ENCODE results near the gene BEGAIN. TPM values are rescaled to one million over a fixed set of nuclear protein-coding genes. Genes with fewer than 3 reads are reported as not detected.

Gene BEGAIN
- total RNA-seq, 8 experiments from 2014 or later: 2.6 to 16.0 (median 3.8) TPM

DNA sequence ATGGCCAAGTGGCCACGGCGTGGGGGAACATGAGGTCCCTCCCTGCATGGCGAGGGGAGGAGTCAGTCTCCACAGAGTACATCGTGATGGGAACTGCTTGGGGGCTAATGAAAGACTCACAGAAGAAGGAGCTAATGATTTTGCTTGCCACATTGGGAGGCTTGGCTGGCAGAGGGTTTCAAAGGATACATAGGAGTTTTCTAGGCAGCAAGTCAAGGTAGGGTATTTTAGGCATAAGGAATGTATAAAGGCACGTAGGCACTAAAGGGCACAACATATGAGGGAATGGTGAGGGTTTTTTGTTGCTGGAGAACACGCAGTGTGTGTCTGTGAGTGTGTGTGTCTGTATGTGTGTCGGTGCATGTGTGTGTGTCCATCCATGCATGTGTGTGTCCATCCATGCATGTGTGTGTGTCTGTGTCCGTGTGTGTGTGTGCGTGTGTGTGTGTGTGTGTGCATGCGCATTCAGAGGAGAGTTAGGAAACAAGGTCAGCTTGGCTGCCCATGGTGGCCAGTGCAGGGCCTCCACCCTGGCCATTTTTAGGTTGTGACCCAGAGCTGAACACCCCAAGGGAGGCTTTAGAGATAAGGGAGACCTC lies 84.5 kb downstream of the BEGAIN start:
- in situ Hi-C loops (cut with MboI; ENCODE audit: low pct_unique_long_range_greater_than_20kb in 2 of 9, low sequenced_read_pairs in 9 of 9, unreplicated experiment in 9 of 9): no loop called here
- Histone ChIP-seq H3K27ac (no peak overlapping the region), H3K4me3 (no peak overlapping the region), H3K4me1 (replicated peaks in 1 of 2) (peaks cover 0 to 4% of the 10 kb centered on the region in 2 donors)
- 65 to 100% (median 83%) methylated on average over 1 to 5 of the region's 10 CpGs; no CpG with 5 or more reads in 3 of the 10 experiments for WGBS, 10 experiments
- ATAC-seq (replicated peaks in 6 of 8): no peak

DNA sequence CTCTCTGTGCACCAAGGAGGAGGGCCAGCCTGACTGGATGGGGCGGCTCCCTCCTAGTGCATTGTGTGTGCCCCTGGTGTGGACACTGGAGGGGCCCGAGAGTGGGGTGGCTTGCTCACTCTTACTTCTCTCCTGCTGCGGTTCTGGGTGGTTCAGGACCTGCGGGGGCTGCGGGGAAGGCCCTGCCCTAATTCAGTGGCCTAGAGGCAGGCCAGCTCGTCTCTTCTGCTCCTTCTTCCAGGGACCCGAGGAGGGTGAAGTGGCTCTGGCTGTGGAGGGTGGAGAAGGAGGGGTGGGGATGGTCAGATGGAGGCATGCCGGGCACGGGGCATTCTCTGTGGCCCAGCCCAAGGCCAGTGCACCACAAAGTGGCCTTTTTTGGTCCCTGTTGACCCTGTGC lies 87.1 kb downstream of the BEGAIN start:
- no peak overlapping the region for H3K4me3 ChIP-seq
- no peak overlapping the region for H3K27ac ChIP-seq
- WGBS, 10 experiments: 40 to 90% (median 75%) methylated on average over 2 to 4 of the region's 9 CpGs; no CpG with 5 or more reads in 6 of the 10 experiments
- no peak for ATAC-seq (replicated peaks in 6 of 8)
- H3K4me1 ChIP-seq (replicated peaks in 1 of 2): peaks cover 0 to 4% of the 10 kb centered on the region in 2 donors
- in situ Hi-C loops (cut with MboI; ENCODE audit: low pct_unique_long_range_greater_than_20kb in 2 of 9, low sequenced_read_pairs in 9 of 9, unreplicated experiment in 9 of 9): no loop called here

DNA sequence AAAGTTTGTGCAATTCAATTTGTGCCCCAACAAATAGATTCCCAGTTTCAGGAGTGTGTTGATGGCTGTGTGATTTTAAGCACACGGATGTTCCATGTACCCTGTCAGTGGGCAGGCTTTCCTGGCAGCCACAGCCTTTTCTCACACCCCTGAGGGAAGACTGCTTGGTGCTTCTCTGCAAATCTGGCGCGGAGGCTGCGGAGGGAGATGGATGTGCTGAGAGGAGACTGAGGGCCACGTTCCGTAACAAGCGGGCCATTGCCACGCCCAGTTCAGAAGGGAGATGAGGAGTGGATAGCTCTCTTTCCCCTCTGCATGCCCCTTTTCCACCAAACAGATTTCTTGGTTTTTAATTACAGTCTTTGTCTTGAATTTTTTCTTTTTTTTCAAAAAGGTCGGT lies 89.1 kb downstream of the BEGAIN start:
- 67 to 97% (median 86%) methylated on average over 1 to 8 of the region's 9 CpGs; no CpG with 5 or more reads in 3 of the 10 experiments for WGBS, 10 experiments
- in situ Hi-C loops (cut with MboI; ENCODE audit: low pct_unique_long_range_greater_than_20kb in 2 of 9, low sequenced_read_pairs in 9 of 9, unreplicated experiment in 9 of 9): no loop called here
- Histone ChIP-seq H3K4me1 (replicated peaks in 1 of 2) (peaks cover 0 to 2% of the 10 kb centered on the region in 2 donors), H3K4me3 (no peak overlapping the region), H3K27ac (no peak overlapping the region)
- ATAC-seq (replicated peaks in 6 of 8): no peak

DNA sequence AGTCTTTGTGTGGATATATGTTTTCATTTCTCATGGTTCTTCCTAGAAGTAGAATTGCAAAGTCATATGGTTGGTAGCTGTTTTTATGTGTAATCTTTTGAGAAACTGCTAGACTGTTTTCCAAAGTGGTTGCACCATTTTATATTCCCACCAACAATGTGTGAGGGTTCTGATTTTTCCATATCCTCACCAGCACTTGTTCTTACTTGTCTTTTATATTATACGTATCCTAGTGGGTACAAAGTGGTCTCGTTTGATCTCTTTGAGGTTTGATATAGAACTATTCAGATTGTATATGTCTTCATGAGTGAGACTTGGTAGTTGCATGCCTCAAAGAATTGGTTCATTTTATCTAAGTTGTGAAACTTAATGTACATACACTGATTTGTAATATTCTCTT lies 91.3 kb downstream of the BEGAIN start:
- in situ Hi-C loops (cut with MboI; ENCODE audit: low pct_unique_long_range_greater_than_20kb in 2 of 9, low sequenced_read_pairs in 9 of 9, unreplicated experiment in 9 of 9): no loop called here
- no peak overlapping the region for H3K4me3 ChIP-seq
- H3K4me1 ChIP-seq (replicated peaks in 1 of 2): no peaks in the 10 kb centered on the region
- no peak for ATAC-seq (replicated peaks in 6 of 8)
- 30 to 100% (median 94%) methylated on average over 1 to 2 of the region's 2 CpGs; no CpG with 5 or more reads in 1 of the 10 experiments for WGBS, 10 experiments
- H3K27ac ChIP-seq: no peak overlapping the region

DNA sequence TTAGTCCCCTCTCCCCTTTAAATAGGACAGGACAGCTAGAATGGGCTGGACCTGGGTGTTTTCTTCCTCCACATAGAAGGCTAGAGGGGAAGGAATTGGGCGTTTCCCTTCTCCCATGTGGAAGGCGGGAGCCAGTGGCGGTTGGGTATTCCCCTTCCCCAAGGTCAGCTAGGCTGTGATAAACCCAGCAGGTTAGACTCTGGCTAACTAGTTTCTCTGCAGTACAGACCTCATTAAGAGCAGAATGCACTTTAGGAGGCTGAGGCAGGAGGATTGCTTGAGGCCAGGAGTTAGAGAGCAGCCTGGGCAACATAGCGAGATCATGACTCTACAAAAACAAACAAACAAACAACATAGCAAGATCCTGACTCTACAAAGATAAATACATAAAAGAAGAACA lies 92.6 kb downstream of the BEGAIN start:
- no peaks in the 10 kb centered on the region for H3K4me1 ChIP-seq (replicated peaks in 1 of 2)
- ATAC-seq (replicated peaks in 6 of 8): no peak
- H3K4me3 ChIP-seq: no peak overlapping the region
- H3K27ac ChIP-seq: no peak overlapping the region
- in situ Hi-C loops (cut with MboI; ENCODE audit: low pct_unique_long_range_greater_than_20kb in 2 of 9, low sequenced_read_pairs in 9 of 9, unreplicated experiment in 9 of 9): no loop called here
- WGBS, 10 experiments: 60 to 100% (median 93%) methylated on average over 1 to 4 of the region's 4 CpGs; no CpG with 5 or more reads in 3 of the 10 experiments

DNA sequence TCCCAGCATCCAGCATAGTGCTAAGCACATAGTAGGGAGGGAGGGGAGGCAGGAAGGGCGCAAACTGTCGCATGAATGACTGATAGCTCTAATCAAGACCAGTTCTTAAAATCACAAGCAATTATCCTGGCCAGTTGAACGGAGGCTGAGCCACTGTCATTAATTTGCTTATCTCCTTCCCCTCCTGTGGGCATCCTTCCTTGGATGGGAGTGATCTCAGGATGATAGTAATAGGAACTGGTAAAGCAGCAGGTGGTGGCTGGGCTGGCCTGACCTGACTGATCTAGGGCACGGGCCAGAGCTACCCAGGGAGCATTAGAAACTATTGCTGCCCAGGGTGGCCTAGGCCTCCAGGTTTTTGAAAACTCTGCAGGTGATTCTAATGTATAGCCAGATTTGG lies 97.0 kb downstream of the BEGAIN start:
- no peak overlapping the region for H3K4me3 ChIP-seq
- H3K27ac ChIP-seq: no peak overlapping the region
- WGBS, 10 experiments: 73 to 90% (median 80%) methylated on average over 1 to 4 of the region's 4 CpGs; no CpG with 5 or more reads in 5 of the 10 experiments
- in situ Hi-C loops (cut with MboI; ENCODE audit: low pct_unique_long_range_greater_than_20kb in 2 of 9, low sequenced_read_pairs in 9 of 9, unreplicated experiment in 9 of 9): no loop called here
- no peaks in the 10 kb centered on the region for H3K4me1 ChIP-seq (replicated peaks in 1 of 2)
- ATAC-seq (replicated peaks in 6 of 8): no peak

DNA sequence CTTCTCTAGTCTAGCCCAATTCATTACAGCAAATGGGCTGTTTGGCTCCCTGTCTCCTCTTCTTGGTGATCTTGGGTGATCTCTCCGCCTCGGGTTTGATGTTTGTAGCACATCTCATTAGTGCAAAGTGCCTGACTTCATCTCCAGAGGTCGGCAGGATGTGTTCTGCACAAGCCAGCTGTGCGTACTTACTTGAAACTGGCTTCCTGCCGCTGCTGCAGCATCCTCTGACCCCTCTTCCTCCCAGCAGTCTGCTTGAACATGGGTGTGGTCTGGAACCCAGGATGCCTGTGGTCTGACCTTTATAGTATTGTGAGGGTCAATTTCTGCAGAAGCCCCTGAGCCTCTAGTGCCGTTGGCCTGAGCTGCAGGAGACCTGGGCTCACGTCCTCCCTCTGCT lies 99.2 kb downstream of the BEGAIN start:
- in situ Hi-C loops (cut with MboI; ENCODE audit: low pct_unique_long_range_greater_than_20kb in 2 of 9, low sequenced_read_pairs in 9 of 9, unreplicated experiment in 9 of 9): no loop called here
- Histone ChIP-seq H3K4me3 (no peak overlapping the region), H3K27ac (no peak overlapping the region), H3K4me1 (replicated peaks in 1 of 2) (no peaks in the 10 kb centered on the region)
- WGBS, 10 experiments: 52 to 89% (median 86%) methylated on average over 1 to 7 of the region's 7 CpGs; no CpG with 5 or more reads in 5 of the 10 experiments
- ATAC-seq (replicated peaks in 6 of 8): no peak

DNA sequence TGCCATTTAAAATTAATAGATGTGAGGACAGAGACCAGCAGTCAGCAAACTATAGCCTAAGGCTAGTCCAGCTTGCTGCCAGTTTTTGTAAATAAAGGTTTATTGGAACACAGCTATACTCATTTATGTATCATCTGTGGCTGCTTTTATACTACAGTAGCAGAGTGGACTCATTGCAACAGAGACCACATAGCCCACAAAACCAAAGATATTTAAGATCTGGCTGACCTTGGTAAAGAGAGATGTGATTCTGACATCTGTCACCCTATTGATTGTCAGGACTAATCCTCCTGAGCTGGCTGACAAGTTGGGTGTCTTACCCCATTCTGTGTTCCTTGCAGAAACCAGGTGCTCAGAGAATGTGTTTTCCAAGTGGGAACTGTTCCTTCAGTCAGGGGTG lies 99.9 kb downstream of the BEGAIN start:
- no peak for ATAC-seq (replicated peaks in 6 of 8)
- no peaks in the 10 kb centered on the region for H3K4me1 ChIP-seq (replicated peaks in 1 of 2)
- in situ Hi-C loops (cut with MboI; ENCODE audit: low pct_unique_long_range_greater_than_20kb in 2 of 9, low sequenced_read_pairs in 9 of 9, unreplicated experiment in 9 of 9): no loop called here

More for the DNA sequence above, 99.9 kb downstream of the BEGAIN start:
- H3K4me3 ChIP-seq: no peak overlapping the region
- no peak overlapping the region for H3K27ac ChIP-seq

Other genes with a start within 250 kb of the BEGAIN start
- 10 to 100 TPM; 11.0 to 31.1 (median 16.9) TPM for gene WDR25, start 210.9 kb downstream of the BEGAIN start, total RNA-seq
- gene DLK1, start 139.5 kb upstream of the BEGAIN start, total RNA-seq: 10 to 100 TPM in 3 of 8 experiments, 1 to 10 TPM in 5; 1.9 to 66.0 (median 8.5) TPM
- 1,000 to 10,000 TPM in 2 of 8 experiments, 100 to 1,000 TPM in 2, 1 to 10 TPM in 4; 1.9 to 1,167 (median 108) TPM for gene MEG3, start 238.7 kb upstream of the BEGAIN start, total RNA-seq